ENCODE results near the gene BHLHA15.

The BHLHA15 gene

GRCh38 chr7:98221611-98222532 is 10.6 kb downstream of the BHLHA15 start:
- no peak for DNase-seq (ENCODE audit: low spot score in 2 of 2)
- H3K9me3 ChIP-seq = no peaks in the 10 kb centered on the region
- in situ Hi-C loops (cut with MboI; ENCODE audit: low sequenced_read_pairs) = no loop called here
- no peaks in the 10 kb centered on the region for H3K4me1 ChIP-seq
- no peak overlapping the region for H3K4me3 ChIP-seq
- no peaks in the 10 kb centered on the region for H3K36me3 ChIP-seq (replicated peaks)
- H3K27me3 ChIP-seq (ENCODE audit: low read depth) = no peaks in the 10 kb centered on the region

DNA sequence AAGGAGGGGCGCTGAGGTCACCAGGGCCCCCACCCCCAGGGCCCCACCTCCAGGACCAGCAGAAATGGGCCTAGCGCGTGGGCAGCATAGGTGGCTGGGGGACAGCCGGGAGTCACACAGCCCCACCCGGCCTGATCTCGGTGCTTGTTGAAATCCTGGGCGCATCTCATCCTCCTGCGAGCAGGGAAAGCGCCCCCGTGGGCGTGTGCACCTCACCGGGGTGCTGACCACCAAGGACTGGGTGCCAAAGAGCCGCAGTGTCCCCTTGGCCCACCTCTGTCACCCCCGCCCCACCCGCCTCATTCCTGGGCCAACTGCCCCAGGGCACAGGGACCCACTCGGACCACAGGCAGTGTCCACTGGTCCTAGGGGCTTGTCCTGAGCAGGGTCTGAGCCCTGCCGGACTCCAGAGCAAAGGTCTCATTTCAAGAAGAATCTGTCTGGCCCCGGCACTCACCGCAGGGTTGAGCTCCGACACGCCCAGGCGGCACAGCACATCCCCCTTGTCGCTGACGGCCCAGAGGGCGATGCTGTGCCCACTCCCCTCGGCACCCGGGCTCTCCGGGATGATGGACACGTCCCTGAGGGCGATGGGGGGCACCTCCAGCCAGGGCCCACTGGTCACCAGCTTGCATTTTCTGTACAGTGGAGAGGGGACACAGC is 11.4 kb downstream of the BHLHA15 start:
- H3K4me3 ChIP-seq = no peak overlapping the region
- no peak for DNase-seq (ENCODE audit: low spot score in 2 of 2)
- H3K4me1 ChIP-seq = no peaks in the 10 kb centered on the region
- no peaks in the 10 kb centered on the region for H3K36me3 ChIP-seq (replicated peaks)
- no peaks in the 10 kb centered on the region for H3K27me3 ChIP-seq (ENCODE audit: low read depth)
- in situ Hi-C loops (cut with MboI; ENCODE audit: low sequenced_read_pairs) = no loop called here
- no peaks in the 10 kb centered on the region for H3K9me3 ChIP-seq

DNA sequence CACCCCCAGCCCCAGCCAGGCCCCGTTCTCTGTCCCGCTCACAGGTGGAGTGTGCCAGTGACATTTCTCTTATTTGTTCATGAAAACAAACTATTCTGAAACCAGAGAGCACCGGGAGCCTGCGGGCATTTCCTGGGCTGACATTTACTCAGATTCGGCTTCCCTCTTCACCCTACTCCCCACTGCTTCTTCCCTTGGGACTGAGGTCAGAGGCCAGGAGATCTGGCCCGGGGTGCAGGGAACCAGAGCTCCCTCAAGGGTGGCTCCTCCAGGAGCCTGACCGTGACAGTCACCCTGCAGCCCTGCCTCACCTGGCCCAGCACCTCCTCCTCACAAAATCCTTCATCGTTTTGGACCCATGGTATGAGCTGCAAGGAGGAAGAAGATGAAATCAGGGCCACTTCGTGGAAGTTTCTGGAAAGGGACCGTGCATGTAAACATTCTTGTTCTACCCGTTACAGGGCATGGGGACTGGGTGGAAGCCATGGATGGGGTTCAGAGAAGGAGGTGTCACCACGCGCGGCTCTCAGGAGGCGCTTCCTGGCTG is 12.2 kb downstream of the BHLHA15 start:
- Histone ChIP-seq H3K4me3 (no peak overlapping the region), H3K4me1 (no peaks in the 10 kb centered on the region), H3K36me3 (replicated peaks) (no peaks in the 10 kb centered on the region), H3K27me3 (ENCODE audit: low read depth) (no peaks in the 10 kb centered on the region), H3K9me3 (no peaks in the 10 kb centered on the region)
- DNase-seq (ENCODE audit: low spot score in 2 of 2) = no peak
- in situ Hi-C loops (cut with MboI; ENCODE audit: low sequenced_read_pairs) = no loop called here

- Histone ChIP-seq H3K9me3 (no peaks in the 10 kb centered on the region), H3K27me3 (ENCODE audit: low read depth) (no peaks in the 10 kb centered on the region), H3K4me1 (no peaks in the 10 kb centered on the region), H3K36me3 (replicated peaks) (no peaks in the 10 kb centered on the region), H3K4me3 (no peak overlapping the region)
- DNase-seq (ENCODE audit: low spot score in 2 of 2) = no peak
- in situ Hi-C loops (cut with MboI; ENCODE audit: low sequenced_read_pairs) = no loop called here
These were observed 12.9 kb downstream of the BHLHA15 start for GRCh38 chr7:98223898-98224700.

GRCh38 chr7:98224701-98225181 is 13.5 kb downstream of the BHLHA15 start:
- DNase-seq (ENCODE audit: low spot score in 2 of 2) = no peak
- no peaks in the 10 kb centered on the region for H3K36me3 ChIP-seq (replicated peaks)
- no peaks in the 10 kb centered on the region for H3K9me3 ChIP-seq
- no peaks in the 10 kb centered on the region for H3K27me3 ChIP-seq (ENCODE audit: low read depth)
- in situ Hi-C loops (cut with MboI; ENCODE audit: low sequenced_read_pairs) = no loop called here
- H3K4me1 ChIP-seq = no peaks in the 10 kb centered on the region
- H3K4me3 ChIP-seq = no peak overlapping the region

- DNase-seq (ENCODE audit: low spot score in 2 of 2) = no peak
These were observed 14.8 kb downstream of the BHLHA15 start for GRCh38 chr7:98225913-98226614.

DNA sequence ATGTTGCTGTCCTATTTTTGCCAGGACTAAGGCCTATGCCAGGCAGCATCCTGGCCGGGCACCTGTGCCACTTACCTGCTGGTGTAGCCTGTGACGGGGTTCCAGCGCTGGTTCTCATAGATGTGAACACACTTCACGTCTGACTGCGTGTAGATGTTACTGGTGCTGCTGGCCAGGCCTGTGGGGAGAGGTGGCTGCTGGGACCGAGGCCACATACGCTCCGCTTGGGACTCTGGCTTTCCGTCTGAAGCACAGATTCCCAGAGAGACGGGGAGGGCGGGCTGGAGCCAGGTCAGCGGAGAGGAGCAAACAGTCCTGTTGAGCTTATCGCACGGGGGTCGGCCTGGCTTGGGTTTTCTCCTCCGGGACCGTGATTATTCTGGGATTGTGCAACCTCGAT is 16.7 kb downstream of the BHLHA15 start:
- in situ Hi-C loops (cut with MboI; ENCODE audit: low sequenced_read_pairs) = no loop called here
- Histone ChIP-seq H3K4me3 (no peak overlapping the region), H3K4me1 (no peaks in the 10 kb centered on the region), H3K27me3 (ENCODE audit: low read depth) (no peaks in the 10 kb centered on the region), H3K9me3 (no peaks in the 10 kb centered on the region), H3K36me3 (replicated peaks) (no peaks in the 10 kb centered on the region)
- no peak for DNase-seq (ENCODE audit: low spot score in 2 of 2)

More at GRCh38 chr7:98225913-98226614, 14.8 kb downstream of the BHLHA15 start:
- Histone ChIP-seq H3K27me3 (ENCODE audit: low read depth) (no peaks in the 10 kb centered on the region), H3K9me3 (no peaks in the 10 kb centered on the region), H3K4me3 (no peak overlapping the region), H3K36me3 (replicated peaks) (no peaks in the 10 kb centered on the region), H3K4me1 (no peaks in the 10 kb centered on the region)
- in situ Hi-C loops (cut with MboI; ENCODE audit: low sequenced_read_pairs) = no loop called here

GRCh38 chr7:98228801-98229200 is 17.6 kb downstream of the BHLHA15 start:
- Histone ChIP-seq H3K27me3 (ENCODE audit: low read depth) (no peaks in the 10 kb centered on the region), H3K36me3 (replicated peaks) (no peaks in the 10 kb centered on the region), H3K9me3 (no peaks in the 10 kb centered on the region), H3K4me1 (no peaks in the 10 kb centered on the region), H3K4me3 (no peak overlapping the region)
- in situ Hi-C loops (cut with MboI; ENCODE audit: low sequenced_read_pairs) = no loop called here
- DNase-seq (ENCODE audit: low spot score in 2 of 2) = no peak

DNA sequence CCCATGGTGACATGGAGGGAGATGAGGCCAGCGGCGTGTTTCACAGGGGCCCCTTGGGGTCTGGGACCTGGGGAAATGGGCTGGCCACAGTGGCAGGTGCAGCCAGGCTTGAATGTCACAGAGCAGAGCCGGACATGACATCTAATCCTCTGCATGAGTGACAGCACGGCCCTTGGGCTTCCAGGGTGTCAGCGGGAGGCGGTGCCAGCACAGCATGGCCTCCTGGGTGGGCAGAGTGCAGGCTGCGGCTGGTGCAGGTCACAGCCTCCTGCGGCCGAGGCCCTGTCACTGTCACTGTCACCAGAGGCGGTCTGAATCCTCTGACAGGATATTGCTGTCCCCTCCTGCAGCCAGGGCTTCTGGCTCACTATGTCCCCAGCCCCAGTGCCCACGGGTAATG is 18.2 kb downstream of the BHLHA15 start:
- no peaks in the 10 kb centered on the region for H3K36me3 ChIP-seq (replicated peaks)
- in situ Hi-C loops (cut with MboI; ENCODE audit: low sequenced_read_pairs) = no loop called here

GRCh38 chr7:98229991-98230745 is 18.9 kb downstream of the BHLHA15 start:
- Histone ChIP-seq H3K4me3 (no peak overlapping the region), H3K4me1 (no peaks in the 10 kb centered on the region), H3K36me3 (replicated peaks) (no peaks in the 10 kb centered on the region), H3K9me3 (no peaks in the 10 kb centered on the region), H3K27me3 (ENCODE audit: low read depth) (no peaks in the 10 kb centered on the region)
- no peak for DNase-seq (ENCODE audit: low spot score in 2 of 2)
- in situ Hi-C loops (cut with MboI; ENCODE audit: low sequenced_read_pairs) = no loop called here

More for the DNA sequence above, 18.2 kb downstream of the BHLHA15 start:
- DNase-seq (ENCODE audit: low spot score in 2 of 2) = no peak
- Histone ChIP-seq H3K9me3 (no peaks in the 10 kb centered on the region), H3K4me3 (no peak overlapping the region), H3K4me1 (no peaks in the 10 kb centered on the region), H3K27me3 (ENCODE audit: low read depth) (no peaks in the 10 kb centered on the region)

GRCh38 chr7:98230746-98231471 is 19.7 kb downstream of the BHLHA15 start:
- Histone ChIP-seq H3K36me3 (replicated peaks) (no peaks in the 10 kb centered on the region), H3K4me1 (no peaks in the 10 kb centered on the region), H3K4me3 (no peak overlapping the region), H3K9me3 (no peaks in the 10 kb centered on the region), H3K27me3 (ENCODE audit: low read depth) (no peaks in the 10 kb centered on the region)
- in situ Hi-C loops (cut with MboI; ENCODE audit: low sequenced_read_pairs) = no loop called here
- DNase-seq (ENCODE audit: low spot score in 2 of 2) = no peak
